Aorta (tissue), 5 donors: ENCODE results near the gene BBOF1. TPM values are rescaled to one million over a fixed set of nuclear protein-coding genes. Genes with fewer than 3 reads are reported as not detected.
"Not testable (repeated sequence)": the region's sequence is repeated elsewhere in the genome, so short reads cannot be mapped to it uniquely, and the experiment has no call there.

Experiments
- ATAC-seq: fragments of 200-7000 bp; cut with Tn5 transposase; one replicate; pipeline ENCODE4 v1.9.1; 2022; ENCODE audit warnings: moderate library complexity; ENCODE audit not compliant: low FRiP score
- DNase-seq, 2 donors: peaks; one replicate each; pipeline ENCODE4 v3.0.0-alpha.2; 2020
- H3K27ac ChIP-seq, 2 donors: one replicate each; pipeline ENCODE4 v1.5.1; 2013; ENCODE audit warnings: low read length in 2 of 2, mild to moderate bottlenecking in 2 of 2, moderate library complexity in 2 of 2, control low read depth in 1 of 2, inconsistent platforms in 1 of 2, low read depth in 1 of 2
- H3K27me3 ChIP-seq, 2 donors: one replicate each; pipeline ENCODE4 v1.6.1; 2013; ENCODE audit warnings: control low read depth in 1 of 2, low read length in 1 of 2, mild to moderate bottlenecking in 1 of 2, moderate library complexity in 1 of 2; ENCODE audit not compliant: insufficient read depth in 2 of 2, control insufficient read depth in 1 of 2
- H3K36me3 ChIP-seq, 2 donors: one replicate each; pipeline ENCODE4 v1.6.1; 2013; ENCODE audit warnings: control low read depth in 1 of 2, low read length in 1 of 2, mild to moderate bottlenecking in 1 of 2; ENCODE audit not compliant: insufficient read depth in 2 of 2, control insufficient read depth in 1 of 2
- H3K4me1 ChIP-seq, 2 donors: one replicate each; pipeline ENCODE4 v1.6.1; 2013; ENCODE audit warnings: low read length in 2 of 2, control low read depth in 1 of 2, mild to moderate bottlenecking in 1 of 2, moderate library complexity in 1 of 2; ENCODE audit not compliant: insufficient read depth in 2 of 2, control insufficient read depth in 1 of 2
- H3K4me3 ChIP-seq, 2 donors: one replicate each; pipeline ENCODE4 v1.5.1; 2013; ENCODE audit warnings: low read length in 2 of 2, control low read depth in 1 of 2, mild to moderate bottlenecking in 1 of 2
- H3K9me3 ChIP-seq: one replicate; pipeline ENCODE4 v1.6.1; 2013; ENCODE audit warnings: mild to moderate bottlenecking, low read length; ENCODE audit not compliant: control insufficient read depth
- WGBS, 2 donors: extraction: QIAGEN DNeasy Blood & Tissue Kit; methylation state at CpG; one replicate each; pipeline ENCODE4 v1.1.7; 2013; 5-methylcytosine and 5-hydroxymethylcytosine counted together
- intact Hi-C, 2 donors: fragments of 100-400 bp; cut with DNase I; formaldehyde crosslinking; loops; one replicate each; pipeline versions ENCODE4 v1.14.2 to v1.15.0; 2022
- polyA plus RNA-seq, 2 donors: library from polyadenylated mRNA; stranded (reverse); fragments of 200-250 nt; gene quantifications; one replicate each; pipeline ENCODE4 v1.2.3, GENCODE V29; 2013
- total RNA-seq, 2 donors: library from RNA; stranded (reverse); fragmentation: NEBNext Ultra II Directional; extraction: Animal tissue kit (Norgen Biotek cat#: 25700); gene quantifications; one replicate each; pipeline ENCODE4 v1.2.1, GENCODE V29; 2021
- donor health status: healthy with polysubstance abuse.
- donor health status: Bipolar disorder and iron deficiency.
- donor health status: DM: no; HTN: no; CAD: no.
- donor health status: DM: no; HTN: no; CAD: no.
- donor health status: DM: yes; HTN: yes; CAD: no.

The BBOF1 gene
- total and polyA plus RNA-seq, 4 donors = 2.0 to 6.3 (median 5.5) TPM

GRCh38 chr14:73995977-73996378 lies 23.2 kb upstream of the BBOF1 start:
- Histone ChIP-seq H3K36me3 (peaks cover 3 to 9% of the 10 kb centered on the region in 2 donors), H3K27ac (no peak overlapping the region), H3K9me3 (no peaks in the 10 kb centered on the region), H3K4me1 (no peaks in the 10 kb centered on the region), H3K27me3 (no peaks in the 10 kb centered on the region), H3K4me3 (no peak overlapping the region)
- 89 to 93% methylated on average over 8 of the region's 8 CpGs for WGBS, 2 donors
- DNase-seq (no peak), ATAC-seq (no peak)
- intact Hi-C loops = no loop called here

- DNase-seq (no peak), ATAC-seq (no peak)
- intact Hi-C loops = no loop called here
- Histone ChIP-seq H3K4me3 (no peak overlapping the region), H3K27ac (no peak overlapping the region), H3K4me1 (no peaks in the 10 kb centered on the region), H3K9me3 (no peaks in the 10 kb centered on the region), H3K36me3 (peaks cover 3 to 9% of the 10 kb centered on the region in 2 donors), H3K27me3 (no peaks in the 10 kb centered on the region)
- 58 to 65% methylated on average over 2 of the region's 2 CpGs for WGBS, 2 donors
These were observed 22.4 kb upstream of the BBOF1 start for GRCh38 chr14:73996731-73997107.

- intact Hi-C loops = no loop called here
- Histone ChIP-seq H3K27me3 (no peaks in the 10 kb centered on the region), H3K4me3 (no peak overlapping the region), H3K4me1 (no peaks in the 10 kb centered on the region), H3K9me3 (no peaks in the 10 kb centered on the region), H3K27ac (no peak overlapping the region), H3K36me3 (peaks cover 3 to 9% of the 10 kb centered on the region in 2 donors)
- DNase-seq (no peak), ATAC-seq (no peak)
- 85% methylated on average over 1 of the region's 1 CpG for WGBS, 2 donors
These were observed 21.8 kb upstream of the BBOF1 start for GRCh38 chr14:73997108-73997943.

GRCh38 chr14:73997944-73998447 lies 21.2 kb upstream of the BBOF1 start:
- H3K27ac ChIP-seq = no peak overlapping the region
- intact Hi-C loops = no loop called here
- ATAC-seq = no peak
- DNase-seq = no peak
- 78 to 84% methylated on average over 7 of the region's 7 CpGs for WGBS, 2 donors
- no peaks in the 10 kb centered on the region for H3K9me3 ChIP-seq
- H3K27me3 ChIP-seq = no peaks in the 10 kb centered on the region
- H3K36me3 ChIP-seq = peaks cover 3 to 9% of the 10 kb centered on the region in 2 donors
- H3K4me1 ChIP-seq = no peaks in the 10 kb centered on the region
- no peak overlapping the region for H3K4me3 ChIP-seq

- H3K27ac ChIP-seq = no peak overlapping the region
- H3K4me3 ChIP-seq = no peak overlapping the region
- 82 to 91% methylated on average over 2 of the region's 2 CpGs for WGBS, 2 donors
- no peaks in the 10 kb centered on the region for H3K27me3 ChIP-seq
- ATAC-seq = no peak
- H3K36me3 ChIP-seq = peaks cover 3 to 9% of the 10 kb centered on the region in 2 donors
- no peak for DNase-seq
- intact Hi-C loops = no loop called here
- H3K9me3 ChIP-seq = no peaks in the 10 kb centered on the region
- no peaks in the 10 kb centered on the region for H3K4me1 ChIP-seq
These were observed 20.4 kb upstream of the BBOF1 start for GRCh38 chr14:73998726-73999125.

- intact Hi-C loops, H3K27ac ChIP-seq, H3K36me3 ChIP-seq, H3K4me3 ChIP-seq, H3K9me3 ChIP-seq, DNase-seq, H3K4me1 ChIP-seq, H3K27me3 ChIP-seq, ATAC-seq: not testable (repeated sequence)
- WGBS, 2 donors = 97% methylated on average over 3 of the region's 3 CpGs
These were observed 13.5 kb upstream of the BBOF1 start for GRCh38 chr14:74005664-74006063.

- H3K4me3 ChIP-seq = no peak overlapping the region
- WGBS, 2 donors = 53 to 66% methylated on average over 2 of the region's 2 CpGs
- intact Hi-C loops = no loop called here
- no peak overlapping the region for H3K27ac ChIP-seq
- DNase-seq (no peak), ATAC-seq (no peak)
- no peaks in the 10 kb centered on the region for H3K9me3 ChIP-seq
- H3K4me1 ChIP-seq = no peaks in the 10 kb centered on the region
- H3K36me3 ChIP-seq = peaks cover 0 to 4% of the 10 kb centered on the region in 2 donors
- no peaks in the 10 kb centered on the region for H3K27me3 ChIP-seq
These were observed 10.2 kb upstream of the BBOF1 start for GRCh38 chr14:74008843-74009499.

- ATAC-seq (no peak), DNase-seq (no peak)
- H3K9me3 ChIP-seq = no peaks in the 10 kb centered on the region
- H3K4me1 ChIP-seq = no peaks in the 10 kb centered on the region
- WGBS, 2 donors = 83 to 86% methylated on average over 1 of the region's 1 CpG
- H3K27ac ChIP-seq = no peak overlapping the region
- H3K4me3 ChIP-seq = no peak overlapping the region
- intact Hi-C loops = no loop called here
- peaks cover 0 to 2% of the 10 kb centered on the region in 2 donors for H3K36me3 ChIP-seq
- no peaks in the 10 kb centered on the region for H3K27me3 ChIP-seq
These were observed 4.8 kb upstream of the BBOF1 start for GRCh38 chr14:74014299-74014698.

GRCh38 chr14:74015176-74015575 lies 4.0 kb upstream of the BBOF1 start:
- no peaks in the 10 kb centered on the region for H3K36me3 ChIP-seq
- 92 to 93% methylated on average over 3 of the region's 3 CpGs for WGBS, 2 donors
- H3K4me3 ChIP-seq = no peak overlapping the region
- H3K9me3 ChIP-seq = no peaks in the 10 kb centered on the region
- intact Hi-C loops = no loop called here
- no peaks in the 10 kb centered on the region for H3K27me3 ChIP-seq
- no peaks in the 10 kb centered on the region for H3K4me1 ChIP-seq
- ATAC-seq (no peak), DNase-seq (no peak)
- no peak overlapping the region for H3K27ac ChIP-seq
